CD1c-positive myeloid dendritic cell (primary cell): ENCODE results near the gene CPNE1.
"Not testable (repeated sequence)": the region's sequence is repeated elsewhere in the genome, so short reads cannot be mapped to it uniquely, and the experiment has no call there.

Experiments used
- DNase-seq: peaks from one replicate; pipeline ENCODE4 v3.0.0-alpha.2; 2016; ENCODE audit errors: extremely low spot score

The CPNE1 gene

DNA sequence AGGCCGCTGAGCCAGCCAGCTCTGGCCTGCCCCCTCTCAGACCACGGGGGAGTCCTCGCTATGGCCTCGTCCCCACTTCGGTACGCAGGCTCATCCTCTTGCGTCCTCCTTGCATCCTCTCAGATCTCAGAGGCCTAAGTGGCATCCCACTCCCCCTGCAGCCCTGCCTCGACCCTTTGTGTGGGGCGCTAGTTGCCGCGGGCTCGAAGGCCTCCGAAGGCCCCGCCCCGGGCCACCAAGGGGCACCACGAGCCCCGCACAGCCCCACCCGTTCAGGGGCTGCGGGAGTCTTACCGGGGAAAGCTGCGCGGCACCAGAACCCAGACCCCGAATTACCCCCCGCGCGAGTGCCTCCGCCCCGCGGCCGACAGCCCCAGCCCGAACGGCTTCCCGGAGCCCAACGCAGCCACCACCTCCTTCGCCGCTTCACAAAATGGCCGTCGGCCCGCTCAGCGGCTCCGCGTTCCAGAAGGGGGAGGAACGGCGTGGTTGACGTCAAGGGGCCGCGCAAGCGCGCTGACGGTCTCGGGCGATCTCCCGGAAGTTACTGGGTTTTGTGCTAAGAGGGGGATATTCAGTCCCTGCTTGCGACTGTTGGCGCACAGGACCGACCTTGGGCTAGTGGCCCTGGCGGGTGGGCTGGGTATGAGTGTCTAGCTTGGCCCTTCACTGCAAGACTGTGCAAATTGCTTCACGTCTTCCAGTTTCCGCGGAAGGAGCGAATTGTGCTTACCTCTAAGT, at the start of gene CPNE1, which contains the start of gene RBM12:
TSS of gene CPNE1 (minus strand) at position 435 of the 741 bp plus-strand sequence. CDS start 31,977 bp downstream, outside the sequence.
TSS of gene RBM12 (minus strand) at position 435 of the 741 bp plus-strand sequence. CDS start 9,578 bp downstream, outside the sequence.
- DNase-seq, result peak; percentile 98

DNA sequence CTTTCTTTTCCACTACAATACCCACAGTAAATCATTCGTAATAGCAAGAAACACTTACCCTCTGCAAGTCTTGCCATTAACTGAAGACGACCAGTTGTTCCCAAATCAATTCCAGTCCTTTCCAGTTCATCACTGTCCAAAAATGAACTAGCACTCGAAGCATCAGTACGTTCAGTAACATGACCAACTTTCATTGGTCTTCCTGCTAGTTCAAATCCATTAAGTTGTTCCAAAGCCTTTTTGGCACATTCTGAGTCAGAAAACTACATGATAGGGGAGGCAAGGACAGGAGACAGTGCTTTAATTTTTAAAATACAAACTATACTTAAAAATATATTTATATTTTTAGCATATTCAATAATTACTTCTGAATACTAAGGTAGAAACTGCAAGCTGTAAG, 49.4 kb upstream of the CPNE1 start:
- DNase-seq, result no peak

DNA sequence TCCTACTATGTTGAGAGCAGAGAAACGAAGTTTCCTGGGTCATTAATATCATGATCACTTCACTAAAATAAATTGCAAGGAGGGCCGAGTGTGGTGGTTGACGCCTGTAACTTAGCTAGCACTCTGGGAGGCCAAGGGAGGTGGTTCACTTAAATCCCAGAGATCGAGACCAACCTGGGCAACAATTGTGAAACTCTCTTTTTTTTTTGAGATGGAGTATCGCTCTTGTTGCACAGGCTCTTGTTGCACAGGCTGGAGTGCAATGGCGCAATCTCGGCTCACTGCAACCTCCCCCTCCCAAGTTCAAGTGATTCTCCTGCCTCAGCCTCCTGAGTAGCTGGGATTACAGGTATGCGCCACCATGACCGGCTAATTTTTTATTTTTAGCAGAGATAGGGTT, 48.4 kb upstream of the CPNE1 start:
- not testable (repeated sequence) for DNase-seq

DNA sequence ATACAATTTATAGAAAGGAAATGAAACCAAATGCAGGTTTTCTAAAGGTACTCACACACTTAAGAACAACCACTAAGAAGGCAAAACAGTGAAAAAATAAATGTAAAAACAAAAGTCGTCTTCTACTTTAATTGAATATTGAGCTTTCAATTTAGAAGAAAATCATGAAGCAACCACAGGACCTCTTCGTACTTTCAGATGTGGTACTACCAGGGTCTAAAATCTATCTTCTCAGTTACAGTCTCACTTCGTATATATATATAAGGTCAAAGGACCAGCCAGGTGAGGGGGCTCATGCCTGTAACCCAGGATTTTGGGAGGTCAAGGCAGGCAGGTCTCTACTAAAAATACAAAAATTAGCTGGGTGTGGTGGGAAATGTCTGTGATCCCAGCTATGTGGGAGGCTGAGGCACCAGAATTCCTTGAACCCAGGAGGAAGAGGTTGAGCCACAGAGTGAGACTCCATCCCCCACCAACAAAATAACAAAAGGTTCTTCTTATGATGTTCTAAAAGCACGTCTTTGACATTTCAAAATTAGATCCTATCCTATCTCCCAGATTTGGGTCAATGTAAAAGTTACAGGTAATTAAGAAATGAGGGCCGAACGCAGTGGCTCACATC, 47.0 kb upstream of the CPNE1 start:
- no peak for DNase-seq

DNA sequence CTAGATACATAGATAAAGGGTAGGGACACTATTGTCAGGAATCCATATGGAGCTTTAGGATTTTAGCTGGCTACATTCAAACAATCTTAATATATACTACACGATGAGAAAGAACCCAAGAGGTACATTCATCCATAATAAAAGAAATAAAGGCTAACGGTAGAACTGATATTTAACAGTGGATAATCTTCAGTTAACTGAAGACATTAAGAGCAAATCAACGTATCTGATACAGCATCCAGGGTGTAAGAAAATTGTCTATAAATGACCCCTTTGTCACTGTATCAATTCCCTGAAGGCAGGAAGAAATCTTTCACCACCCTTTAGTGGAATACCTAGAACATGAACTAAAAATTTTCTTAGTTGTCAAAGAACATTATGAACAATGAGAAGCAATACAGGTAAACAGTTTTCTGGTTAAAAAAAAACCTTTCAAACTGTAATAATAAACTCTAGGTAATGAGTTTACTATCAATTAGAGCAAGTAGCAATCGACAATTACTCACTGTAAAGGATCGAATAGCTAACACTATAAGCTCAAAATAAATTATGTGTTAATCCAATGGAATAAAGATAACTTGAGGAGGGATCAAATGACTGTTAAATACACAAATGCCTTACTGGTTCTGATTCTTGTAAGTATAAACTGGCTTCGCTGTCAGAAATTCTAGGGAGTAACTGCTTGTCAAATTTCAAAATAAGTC, 46.3 kb upstream of the CPNE1 start:
- DNase-seq, result no peak

DNA sequence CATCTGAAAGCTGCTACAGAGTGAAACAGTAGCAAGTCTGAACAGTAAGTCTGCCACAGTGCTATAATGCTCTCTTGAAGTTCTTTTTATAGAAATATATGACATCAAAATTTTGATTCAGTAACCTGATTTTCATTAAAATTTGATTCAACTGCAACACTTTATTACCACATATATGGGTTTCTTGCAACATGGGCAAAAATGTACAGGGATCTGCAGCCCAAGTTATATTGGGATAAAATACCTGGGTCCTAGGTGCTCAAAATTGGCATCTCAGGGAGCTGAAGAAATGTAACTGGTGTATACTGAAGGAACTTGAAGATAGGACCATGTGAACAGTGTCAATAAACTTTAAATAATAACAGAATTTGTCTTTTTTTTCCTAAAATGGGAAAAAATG, 45.3 kb upstream of the CPNE1 start:
- no peak for DNase-seq

DNA sequence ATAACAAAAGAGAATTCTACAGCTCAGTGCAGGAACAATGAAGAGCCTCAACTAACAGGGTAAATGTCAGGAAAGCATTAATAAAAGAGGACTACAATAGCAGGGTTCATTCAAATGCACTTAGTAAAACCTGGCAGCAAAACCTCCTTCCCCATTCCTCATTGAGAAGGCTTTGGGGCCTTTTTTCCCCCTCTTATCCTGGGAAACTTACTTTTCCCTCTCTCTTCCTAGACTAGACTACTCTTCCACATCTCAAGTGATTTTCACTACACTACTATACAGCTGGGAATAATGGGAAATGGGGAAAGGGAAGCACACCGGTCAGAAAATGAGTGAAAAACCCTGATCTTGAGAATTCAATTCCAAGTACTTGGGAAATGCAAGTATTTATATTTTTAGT, 44.6 kb upstream of the CPNE1 start:
- no peak for DNase-seq

DNA sequence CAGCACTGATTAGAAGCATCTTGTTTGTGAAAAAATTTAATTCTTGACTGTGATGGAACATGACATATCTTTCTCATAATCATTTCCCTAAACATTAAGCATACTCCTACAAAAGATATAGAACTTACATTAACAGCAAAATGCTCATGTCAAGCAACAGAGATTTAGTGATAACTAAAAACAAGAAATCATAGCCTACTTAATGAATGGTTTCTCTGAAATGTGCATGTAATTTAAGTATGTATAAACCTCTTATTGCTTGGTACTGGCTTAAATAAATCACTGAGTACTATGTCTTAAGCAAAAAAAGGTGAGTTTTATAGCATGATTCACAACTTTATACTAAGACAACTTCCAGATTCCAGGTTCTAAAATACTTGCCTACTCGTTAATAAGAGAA, 43.8 kb upstream of the CPNE1 start:
- no peak for DNase-seq

DNA sequence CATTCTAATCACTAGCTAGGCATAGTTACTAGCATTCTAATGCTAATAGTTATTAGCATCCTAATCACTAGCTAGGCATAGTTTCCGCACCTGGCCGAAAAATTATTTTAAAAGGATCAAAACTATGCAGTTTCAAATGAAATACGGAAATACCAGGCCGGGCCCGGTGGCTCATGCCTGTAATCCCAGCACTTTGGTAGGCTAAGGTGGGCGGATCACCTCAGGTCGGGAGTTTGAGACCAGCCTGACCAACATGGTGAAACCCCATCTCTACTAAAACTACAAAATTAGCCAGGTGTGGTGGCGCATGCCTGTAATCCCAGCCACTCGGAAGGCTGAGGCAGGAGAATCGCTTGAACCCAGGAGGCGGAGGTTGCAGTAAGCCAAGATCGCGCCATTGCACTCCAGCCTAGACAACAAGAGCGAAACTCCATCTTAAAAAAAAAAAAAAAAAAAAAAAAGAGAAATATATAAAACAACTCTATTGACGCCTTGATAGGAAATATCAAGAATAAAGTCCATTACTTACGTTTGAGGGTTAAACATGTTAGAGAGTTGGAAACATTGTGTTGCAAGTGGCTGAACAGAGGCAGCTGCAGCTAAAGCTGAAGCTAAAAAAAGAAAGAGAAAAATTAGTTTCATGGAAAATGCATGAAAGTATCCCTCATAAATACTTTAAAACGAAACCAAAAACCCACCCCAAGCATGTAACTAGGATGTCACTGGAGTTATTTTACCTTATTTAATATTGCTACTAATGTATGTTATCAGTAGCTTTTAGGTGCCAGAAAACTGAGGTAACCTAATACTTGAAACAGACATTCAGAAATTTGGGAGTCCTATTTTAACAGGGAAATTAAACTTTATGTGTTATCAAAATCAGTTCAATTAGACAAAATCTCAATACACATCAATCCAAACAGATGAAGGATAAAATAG, 42.2 kb upstream of the CPNE1 start:
- DNase-seq, result not testable (repeated sequence)

DNA sequence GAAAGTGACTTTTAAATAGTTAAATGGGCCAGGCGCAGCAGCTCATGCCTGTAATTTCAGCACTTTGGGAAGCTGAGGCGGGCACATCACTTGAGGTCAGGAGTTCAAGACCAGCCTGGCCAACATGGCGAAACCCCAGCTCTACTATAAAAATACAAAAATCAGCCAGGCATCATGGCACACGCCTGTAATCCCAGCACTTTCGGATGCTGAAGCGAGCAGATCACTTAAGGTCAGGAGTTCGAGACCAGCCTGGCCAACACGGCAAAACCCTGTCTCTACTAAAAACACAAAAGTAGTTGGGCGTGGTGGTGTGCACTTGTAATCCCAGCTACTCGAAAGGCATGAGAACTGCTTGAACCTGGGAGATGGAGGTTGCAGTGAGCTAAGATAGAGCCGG, 41.2 kb upstream of the CPNE1 start:
- DNase-seq, result not testable (repeated sequence)

DNA sequence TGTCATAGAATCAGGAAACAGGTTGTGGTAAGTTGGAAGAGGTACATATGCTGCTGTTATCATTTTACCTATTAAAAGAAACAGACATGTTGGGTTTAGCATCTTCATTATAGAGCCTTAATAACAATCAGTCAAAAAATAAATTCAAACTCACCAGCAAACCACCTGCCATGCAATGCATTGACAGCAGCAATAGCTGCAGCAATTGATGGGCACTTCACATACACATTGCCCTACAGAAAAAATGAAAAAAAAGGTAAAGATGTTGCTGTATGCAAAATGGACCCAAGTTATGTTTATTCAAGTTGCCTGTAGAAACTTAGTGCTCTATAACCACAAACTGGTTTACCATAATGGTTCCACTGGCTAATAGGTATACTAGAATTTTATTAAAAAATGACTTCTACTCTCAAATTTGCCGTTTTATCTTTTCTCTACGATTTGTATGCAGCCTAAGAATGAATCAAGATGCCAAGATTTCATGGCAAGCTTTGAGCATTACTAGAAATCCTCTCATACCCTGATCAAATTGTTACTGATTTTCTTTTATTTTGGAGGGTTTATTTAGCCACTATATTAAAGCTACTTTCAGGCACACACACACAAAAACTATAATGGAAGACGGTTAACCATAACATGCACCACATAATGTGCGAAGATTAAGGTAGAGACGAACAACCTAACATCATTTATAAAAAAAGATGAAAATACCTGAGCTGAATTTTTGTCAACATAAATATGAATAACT, 40.0 kb upstream of the CPNE1 start:
- no peak for DNase-seq

DNA sequence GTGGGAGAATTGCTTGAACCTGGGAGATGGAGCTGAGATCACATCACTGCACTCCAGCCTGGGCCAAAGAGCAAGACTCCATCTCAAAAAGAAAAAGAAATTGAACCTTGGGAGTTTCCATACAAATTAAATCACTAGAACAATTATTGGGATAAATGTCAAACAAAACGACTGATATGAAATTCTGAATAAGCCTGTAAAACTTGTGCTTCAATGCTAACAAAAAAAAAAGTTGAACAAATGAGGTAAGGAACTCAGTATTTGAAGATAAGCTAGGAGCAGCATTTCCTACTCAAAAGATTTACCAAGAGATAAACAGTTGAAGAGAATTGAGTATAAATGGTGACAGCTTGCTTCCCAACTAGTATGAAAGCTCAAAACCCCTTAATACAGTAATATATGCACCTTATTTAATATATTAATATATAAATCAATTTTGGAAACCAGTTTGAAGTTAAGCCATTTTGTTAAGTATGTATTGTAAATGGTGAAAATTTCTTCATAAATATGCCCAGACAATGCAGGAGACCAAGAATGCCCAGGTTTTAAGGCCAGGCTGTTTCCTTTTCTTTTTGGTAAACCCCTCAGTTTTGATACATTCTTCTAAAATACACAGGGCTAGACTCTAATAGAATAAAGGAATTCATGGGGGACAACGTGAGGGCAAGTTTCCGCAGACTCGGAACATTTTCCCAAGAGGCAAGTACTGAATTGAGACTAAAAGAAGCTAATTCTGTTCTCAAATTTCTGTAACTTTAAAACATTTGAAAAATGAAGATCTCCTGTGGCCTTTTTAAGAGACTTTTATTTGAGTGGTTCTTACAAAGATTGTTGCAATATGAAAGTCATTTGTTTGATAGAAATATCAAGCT, 38.4 kb upstream of the CPNE1 start:
- no peak for DNase-seq

DNA sequence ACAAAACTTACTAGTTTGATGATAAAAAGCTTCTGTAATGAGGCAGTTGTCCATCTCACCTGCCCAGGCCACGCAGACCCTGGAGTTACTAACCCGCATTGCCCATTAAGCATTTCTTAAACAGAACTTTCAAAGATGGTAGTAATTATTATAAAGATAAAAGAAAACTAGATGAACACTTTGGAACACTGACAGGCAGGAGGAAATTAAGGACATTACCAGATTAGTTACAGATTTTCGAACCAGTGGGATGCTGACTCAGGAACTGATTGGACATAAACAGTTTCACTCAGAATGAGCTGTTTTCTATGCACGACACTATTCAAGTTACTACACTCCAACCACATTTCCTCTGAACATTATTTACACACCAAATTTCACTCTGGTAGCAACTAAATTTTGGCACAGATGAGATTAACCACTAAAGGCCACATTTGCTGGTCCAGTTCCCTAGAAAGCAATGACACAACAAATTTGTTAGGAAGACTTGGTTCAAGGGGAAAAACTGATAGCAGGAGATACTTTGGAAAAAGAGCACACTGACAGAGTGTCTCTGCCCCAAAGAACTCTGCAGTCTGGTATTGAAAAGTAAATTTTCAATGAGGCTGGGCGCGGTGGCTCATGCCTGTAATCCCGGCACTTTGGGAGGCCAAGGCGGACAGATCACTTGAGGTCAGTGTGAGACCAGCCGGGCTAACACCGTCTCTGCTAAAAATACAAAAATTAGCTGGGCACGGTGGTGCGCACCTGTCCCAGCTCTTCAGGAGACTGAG, 37.5 kb upstream of the CPNE1 start:
- DNase-seq, result no peak

DNA sequence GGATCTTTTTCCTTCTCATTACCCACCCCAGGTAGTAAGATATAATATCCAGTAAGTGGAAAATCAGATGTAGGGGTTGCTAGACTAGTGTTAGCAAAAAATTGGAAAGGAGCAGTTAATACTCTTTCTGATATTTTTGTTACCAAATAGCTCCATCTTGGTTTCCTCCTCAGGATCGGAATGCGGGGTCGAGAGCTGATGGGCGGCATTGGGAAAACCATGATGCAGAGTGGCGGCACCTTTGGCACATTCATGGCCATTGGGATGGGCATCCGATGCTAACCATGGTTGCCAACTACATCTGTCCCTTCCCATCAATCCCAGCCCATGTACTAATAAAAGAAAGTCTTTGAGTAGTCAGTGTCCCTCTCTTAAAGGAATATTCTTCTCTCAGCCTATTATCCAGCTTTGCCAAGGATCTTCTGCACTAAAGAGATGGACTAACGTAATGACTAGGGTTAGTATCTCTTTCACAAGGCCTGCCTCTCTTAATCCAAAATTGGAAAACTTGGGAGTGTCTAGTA, 36.0 kb upstream of the CPNE1 start:
- DNase-seq, result no peak

DNA sequence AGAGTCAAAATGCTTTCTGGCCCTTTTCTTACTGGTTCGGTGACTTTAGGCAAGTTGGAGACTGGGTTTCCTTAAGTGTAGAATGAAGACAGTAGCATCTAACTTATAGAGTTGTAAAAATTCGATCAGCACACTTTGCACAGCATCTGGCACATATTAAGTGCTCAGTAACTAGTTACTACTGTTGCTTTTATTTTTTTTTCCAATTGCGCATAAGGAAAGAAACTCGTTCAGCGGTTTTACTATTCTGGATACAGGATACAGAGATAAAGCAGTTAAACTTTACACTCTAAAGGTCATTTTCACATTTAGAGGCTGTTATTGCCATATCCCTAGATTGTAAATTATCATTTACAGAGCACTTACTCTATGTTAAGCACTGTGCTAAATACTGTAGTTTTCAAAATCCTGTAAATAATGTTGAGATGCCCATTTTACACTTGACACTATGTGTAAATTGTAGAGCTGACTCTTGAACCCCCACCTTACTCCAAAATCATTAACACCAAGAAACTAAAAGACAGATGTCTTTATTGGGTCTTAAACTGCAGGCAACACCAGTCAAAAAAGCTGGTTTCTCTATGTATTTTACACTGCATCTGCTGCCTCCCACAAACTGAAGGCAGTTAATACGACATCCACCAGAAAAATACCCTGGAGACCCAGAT, 35.4 kb upstream of the CPNE1 start:
- DNase-seq, result no peak

DNA sequence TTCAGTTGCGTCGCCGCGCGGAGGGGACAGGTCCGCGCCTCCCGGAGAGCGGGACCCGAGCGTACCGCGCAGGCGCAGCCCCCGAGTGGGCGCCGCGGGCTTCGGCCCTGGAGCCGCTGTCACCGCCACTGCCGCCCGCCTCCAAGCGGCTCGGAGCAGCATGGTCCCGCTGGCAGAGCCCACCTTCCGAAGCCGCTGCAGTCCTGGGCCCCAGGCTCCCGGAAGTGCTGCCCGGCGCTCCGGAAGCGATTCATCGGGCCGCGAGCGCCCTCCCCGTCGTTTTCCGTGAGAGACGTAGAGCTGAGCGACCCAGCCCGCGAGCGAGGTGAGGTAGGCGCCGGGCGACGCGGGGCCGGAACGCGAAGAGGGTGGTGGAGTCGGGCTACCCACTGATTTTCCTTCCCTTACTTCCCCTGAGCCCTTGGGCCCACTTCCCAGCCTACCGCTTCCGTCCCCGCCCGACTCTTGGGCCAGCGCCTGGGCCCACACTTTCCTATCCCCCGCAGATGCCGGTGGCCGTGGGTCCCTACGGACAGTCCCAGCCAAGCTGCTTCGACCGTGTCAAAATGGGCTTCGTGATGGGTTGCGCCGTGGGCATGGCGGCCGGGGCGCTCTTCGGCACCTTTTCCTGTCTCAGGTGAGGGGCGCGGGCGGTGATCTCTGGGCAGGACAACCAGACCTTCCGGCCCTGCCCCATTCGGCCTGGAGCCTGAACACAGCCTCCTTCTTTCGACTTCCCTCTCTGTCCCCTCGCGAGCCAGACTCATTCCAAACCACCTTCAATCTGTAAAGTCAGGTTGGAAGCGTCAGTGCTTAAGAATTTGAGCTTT, 34.6 kb upstream of the CPNE1 start, which contains the start of the genes NFS1 and ROMO1:
TSS of gene NFS1 (minus strand) at position 226 of the 830 bp plus-strand sequence. CDS start at position 162, 64 bp downstream.
TSS of gene ROMO1 (plus strand) at position 279 of the 830 bp plus-strand sequence. CDS start at position 507, 228 bp downstream.
- peak; percentile 92 for DNase-seq
